ENCODE data around the gene SET.

DNA sequence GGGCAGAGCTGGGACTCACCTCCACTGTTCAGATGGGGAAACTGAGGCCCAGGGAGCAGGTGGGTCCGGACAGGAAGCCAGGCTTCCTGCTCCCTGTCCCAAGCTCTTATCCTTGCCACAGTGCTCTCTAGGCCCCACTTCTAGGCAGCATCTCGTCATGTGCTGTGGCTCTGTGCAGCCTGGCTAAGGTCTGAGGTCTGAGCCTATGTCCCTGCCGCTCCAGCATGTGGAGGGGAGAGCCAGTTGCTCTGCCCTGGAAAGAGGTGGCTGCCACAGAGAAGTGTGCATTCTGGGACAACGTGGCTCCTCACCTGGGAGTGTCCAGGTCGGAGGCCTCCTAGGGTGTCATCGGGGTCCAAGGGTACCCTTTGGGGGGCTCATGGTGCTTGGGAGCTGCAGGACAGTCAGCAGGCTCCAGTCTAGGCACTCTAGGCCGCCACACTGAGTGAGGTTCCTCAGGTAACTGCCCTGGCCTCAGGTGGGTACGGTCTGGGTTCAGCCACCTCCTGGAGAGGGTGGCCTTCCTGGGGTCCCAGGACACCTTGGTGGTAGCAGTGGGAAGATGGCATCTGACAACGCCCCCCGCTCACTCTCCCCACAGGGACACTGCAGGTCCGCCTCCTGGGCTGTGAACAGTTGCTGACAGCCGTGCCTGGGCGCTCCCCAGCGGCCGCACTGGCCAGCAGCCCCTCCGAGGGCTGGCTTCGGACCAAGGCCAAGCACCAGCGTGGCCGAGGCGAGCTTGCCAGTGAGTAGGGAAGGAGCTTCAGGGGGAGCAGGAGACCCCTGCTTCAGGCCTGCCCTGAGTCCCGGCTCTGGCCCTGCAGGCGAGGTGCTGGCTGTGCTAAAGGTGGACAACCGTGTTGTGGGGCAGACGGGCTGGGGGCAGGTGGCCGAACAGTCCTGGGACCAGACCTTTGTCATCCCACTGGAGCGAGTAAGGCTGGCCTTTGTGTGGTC is 23.7 kb downstream of the SET start:
- TF ChIP-seq, protein P1, sequence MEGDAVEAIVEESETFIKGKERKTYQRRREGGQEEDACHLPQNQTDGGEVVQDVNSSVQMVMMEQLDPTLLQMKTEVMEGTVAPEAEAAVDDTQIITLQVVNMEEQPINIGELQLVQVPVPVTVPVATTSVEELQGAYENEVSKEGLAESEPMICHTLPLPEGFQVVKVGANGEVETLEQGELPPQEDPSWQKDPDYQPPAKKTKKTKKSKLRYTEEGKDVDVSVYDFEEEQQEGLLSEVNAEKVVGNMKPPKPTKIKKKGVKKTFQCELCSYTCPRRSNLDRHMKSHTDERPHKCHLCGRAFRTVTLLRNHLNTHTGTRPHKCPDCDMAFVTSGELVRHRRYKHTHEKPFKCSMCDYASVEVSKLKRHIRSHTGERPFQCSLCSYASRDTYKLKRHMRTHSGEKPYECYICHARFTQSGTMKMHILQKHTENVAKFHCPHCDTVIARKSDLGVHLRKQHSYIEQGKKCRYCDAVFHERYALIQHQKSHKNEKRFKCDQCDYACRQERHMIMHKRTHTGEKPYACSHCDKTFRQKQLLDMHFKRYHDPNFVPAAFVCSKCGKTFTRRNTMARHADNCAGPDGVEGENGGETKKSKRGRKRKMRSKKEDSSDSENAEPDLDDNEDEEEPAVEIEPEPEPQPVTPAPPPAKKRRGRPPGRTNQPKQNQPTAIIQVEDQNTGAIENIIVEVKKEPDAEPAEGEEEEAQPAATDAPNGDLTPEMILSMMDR (IDR thresholded peaks at IDR 0.05) = no peak
- TF ChIP-seq TCF7L2 (IDR thresholded peaks at IDR 0.05; ENCODE audit: low read depth, low read length) = no peak
- TF ChIP-seq, protein P2, sequence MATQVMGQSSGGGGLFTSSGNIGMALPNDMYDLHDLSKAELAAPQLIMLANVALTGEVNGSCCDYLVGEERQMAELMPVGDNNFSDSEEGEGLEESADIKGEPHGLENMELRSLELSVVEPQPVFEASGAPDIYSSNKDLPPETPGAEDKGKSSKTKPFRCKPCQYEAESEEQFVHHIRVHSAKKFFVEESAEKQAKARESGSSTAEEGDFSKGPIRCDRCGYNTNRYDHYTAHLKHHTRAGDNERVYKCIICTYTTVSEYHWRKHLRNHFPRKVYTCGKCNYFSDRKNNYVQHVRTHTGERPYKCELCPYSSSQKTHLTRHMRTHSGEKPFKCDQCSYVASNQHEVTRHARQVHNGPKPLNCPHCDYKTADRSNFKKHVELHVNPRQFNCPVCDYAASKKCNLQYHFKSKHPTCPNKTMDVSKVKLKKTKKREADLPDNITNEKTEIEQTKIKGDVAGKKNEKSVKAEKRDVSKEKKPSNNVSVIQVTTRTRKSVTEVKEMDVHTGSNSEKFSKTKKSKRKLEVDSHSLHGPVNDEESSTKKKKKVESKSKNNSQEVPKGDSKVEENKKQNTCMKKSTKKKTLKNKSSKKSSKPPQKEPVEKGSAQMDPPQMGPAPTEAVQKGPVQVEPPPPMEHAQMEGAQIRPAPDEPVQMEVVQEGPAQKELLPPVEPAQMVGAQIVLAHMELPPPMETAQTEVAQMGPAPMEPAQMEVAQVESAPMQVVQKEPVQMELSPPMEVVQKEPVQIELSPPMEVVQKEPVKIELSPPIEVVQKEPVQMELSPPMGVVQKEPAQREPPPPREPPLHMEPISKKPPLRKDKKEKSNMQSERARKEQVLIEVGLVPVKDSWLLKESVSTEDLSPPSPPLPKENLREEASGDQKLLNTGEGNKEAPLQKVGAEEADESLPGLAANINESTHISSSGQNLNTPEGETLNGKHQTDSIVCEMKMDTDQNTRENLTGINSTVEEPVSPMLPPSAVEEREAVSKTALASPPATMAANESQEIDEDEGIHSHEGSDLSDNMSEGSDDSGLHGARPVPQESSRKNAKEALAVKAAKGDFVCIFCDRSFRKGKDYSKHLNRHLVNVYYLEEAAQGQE (IDR thresholded peaks at IDR 0.05; ENCODE audit: insufficient read depth in 1 of 2, low read depth in 2 of 2, low read length in 1 of 2) = no peak
